Calu3 (cell line): Measurements from ENCODE around the gene SPATS1. TPM values are rescaled to one million over a fixed set of nuclear protein-coding genes. Genes with fewer than 3 reads are reported as not detected.
"Not testable (repeated sequence)": the region's sequence is repeated elsewhere in the genome, so short reads cannot be mapped to it uniquely, and the experiment has no call there.

Source experiments
- BruUV-seq: library from RNA; stranded (reverse); fragments of 400-500 nt; replicated peaks from 2 replicates; lab custom pipeline; 2021; lab: Mats Ljungman, UMichigan
- CTCF ChIA-PET: fragments of 300-600 bp; sonication (Branson Sonifier 250); formaldehyde crosslinking; loops from one replicate; lab custom pipeline; 2022; ENCODE audit warnings: antibody characterized with exemption; lab: Charles Lee
- DNase-seq: peaks from one replicate; pipeline ENCODE4 v3.0.0; 2022
- H3K27ac Mint-ChIP-seq: one replicate; pipeline ENCODE4 v1.8.0; 2022; ENCODE audit warnings: mixed read lengths; ENCODE audit not compliant: unreplicated experiment
- H3K27me3 Mint-ChIP-seq: one replicate; pipeline ENCODE4 v1.8.0; 2022; ENCODE audit warnings: mixed read lengths; ENCODE audit not compliant: unreplicated experiment
- H3K36me3 Mint-ChIP-seq: one replicate; pipeline ENCODE4 v1.8.0; 2022; ENCODE audit warnings: mild to moderate bottlenecking, moderate library complexity, mixed read lengths; ENCODE audit not compliant: insufficient read depth, unreplicated experiment
- H3K4me1 Mint-ChIP-seq: one replicate; pipeline ENCODE4 v1.8.0; 2022; ENCODE audit warnings: mild to moderate bottlenecking, low read depth, mixed read lengths; ENCODE audit not compliant: unreplicated experiment
- H3K4me3 Mint-ChIP-seq: one replicate; pipeline ENCODE4 v1.8.0; 2022; ENCODE audit warnings: mild to moderate bottlenecking, low read depth, moderate library complexity, mixed read lengths; ENCODE audit not compliant: unreplicated experiment
- H3K9me3 Mint-ChIP-seq: one replicate; pipeline ENCODE4 v1.8.0; 2022; ENCODE audit warnings: low read depth, mixed read lengths; ENCODE audit not compliant: unreplicated experiment
- CTCF ChIP-seq: fragments of 200-600 bp; IDR thresholded peaks from one replicate; pipeline ENCODE4 v1.8.0; 2022; ENCODE audit warnings: antibody characterized with exemption; ENCODE audit not compliant: unreplicated experiment
- intact Hi-C: fragments of 100-400 bp; cut with micrococcal nuclease; formaldehyde crosslinking; loops from one replicate; pipeline ENCODE4 v1.10.0; 2022; ENCODE audit not compliant: unreplicated experiment
- total RNA-seq: library from RNA; stranded (reverse); gene quantifications from 2 replicates; pipeline ENCODE4 v1.2.3, GENCODE V29; 2022

The SPATS1 gene
- total RNA-seq, 1 experiment from 2014 or later: not detected

DNA sequence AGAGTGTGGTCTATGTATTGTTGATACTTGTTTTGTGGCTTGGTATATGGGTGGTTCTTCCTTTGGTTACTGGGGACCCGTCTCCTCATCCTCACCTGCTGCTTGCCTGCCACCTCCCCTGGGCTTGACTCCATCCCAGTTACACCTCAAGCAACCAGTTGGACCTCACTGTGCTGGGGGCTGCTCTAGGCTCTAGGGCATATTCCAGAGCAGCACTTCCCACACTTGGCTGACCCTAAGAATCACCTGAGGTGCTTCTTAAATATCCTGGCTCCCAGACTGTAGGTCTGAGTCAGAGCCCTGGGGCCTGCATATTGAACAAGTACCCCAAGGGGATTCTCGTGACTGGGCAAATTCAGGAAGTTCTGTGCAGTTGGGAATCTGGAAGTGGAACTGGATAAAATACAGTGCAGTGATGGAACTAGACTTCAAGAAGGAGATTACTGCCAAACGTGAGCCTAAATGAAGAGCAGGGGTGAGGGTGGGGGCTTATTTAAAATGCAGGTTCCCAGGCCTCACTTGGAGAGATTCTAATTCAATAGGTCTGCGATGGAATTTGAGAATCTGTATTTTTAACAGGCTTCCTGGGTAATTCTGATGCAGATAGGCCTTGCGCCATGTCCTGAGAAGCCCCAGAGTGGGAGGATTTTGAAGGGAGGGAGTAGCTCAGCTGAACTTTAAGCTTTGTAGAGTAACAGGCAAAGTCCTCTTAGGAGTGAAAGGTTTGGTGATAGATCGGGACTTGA lies 7.6 kb downstream of the SPATS1 start:
- no peak for TF ChIP-seq CTCF
- no TSS peak for BruUV-seq
- CTCF ChIA-PET: interaction anchor here (0.7 kb wide), 1 partner anchor 197 kb away, joined by 4 read pairs; no protein-coding TSS in a partner anchor
- intact Hi-C loops: no loop called here
- no peaks in the 10 kb centered on the region for H3K4me1 Mint-ChIP-seq
- H3K27me3 Mint-ChIP-seq: peaks cover 24% of the 10 kb centered on the region
- H3K36me3 Mint-ChIP-seq: no peaks in the 10 kb centered on the region
- H3K4me3 Mint-ChIP-seq: no peak overlapping the region
- DNase-seq: no peak
- no peaks in the 10 kb centered on the region for H3K9me3 Mint-ChIP-seq
- no peak overlapping the region for H3K27ac Mint-ChIP-seq

DNA sequence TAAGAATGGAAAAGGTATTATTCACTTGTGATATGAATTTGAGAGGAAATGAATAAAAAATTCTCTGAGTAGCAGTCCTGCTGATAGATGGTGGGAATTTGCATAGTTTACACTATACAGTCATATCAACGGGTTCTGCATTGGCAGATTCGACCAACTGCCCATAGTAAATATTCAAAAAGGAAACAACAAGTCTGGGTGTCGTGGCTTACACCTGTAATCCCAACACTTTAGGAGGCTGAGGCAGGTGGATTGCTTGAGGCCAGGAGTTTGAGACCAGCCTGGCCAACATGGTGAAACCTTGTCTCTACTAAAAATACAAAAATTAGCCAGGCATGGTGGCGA lies 8.2 kb downstream of the SPATS1 start:
- H3K27ac Mint-ChIP-seq, intact Hi-C loops, H3K36me3 Mint-ChIP-seq, H3K4me1 Mint-ChIP-seq, DNase-seq, H3K4me3 Mint-ChIP-seq, BruUV-seq, H3K9me3 Mint-ChIP-seq: not testable (repeated sequence)
- H3K27me3 Mint-ChIP-seq: peaks cover 23% of the 10 kb centered on the region
- CTCF ChIA-PET: interaction anchor here (0.7 kb wide), 1 partner anchor 197 kb away, joined by 4 read pairs; no protein-coding TSS in a partner anchor

DNA sequence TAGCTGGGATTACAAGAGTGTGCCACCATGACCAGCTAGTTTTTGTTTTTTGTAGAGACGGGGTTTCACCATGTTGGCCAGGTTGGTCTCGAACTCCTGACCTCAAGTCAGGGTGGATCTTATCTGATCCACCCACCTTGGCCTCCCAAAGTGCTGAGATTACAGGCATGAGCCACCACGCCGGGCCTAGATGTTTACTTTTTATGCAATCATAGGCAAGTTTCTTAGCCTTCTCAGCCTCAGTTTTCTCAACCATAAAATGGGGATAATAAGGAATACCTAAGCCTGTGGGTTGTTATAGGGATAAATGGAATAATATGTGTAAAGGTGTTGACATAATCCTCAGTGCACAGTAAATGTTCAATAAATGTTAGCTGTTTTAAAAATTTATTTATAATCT lies 9.8 kb downstream of the SPATS1 start:
- H3K9me3 Mint-ChIP-seq: no peaks in the 10 kb centered on the region
- no peak overlapping the region for H3K4me3 Mint-ChIP-seq
- no peak overlapping the region for H3K27ac Mint-ChIP-seq
- no peaks in the 10 kb centered on the region for H3K36me3 Mint-ChIP-seq
- no TSS peak for BruUV-seq
- CTCF ChIA-PET: interaction anchor here (0.6 to 1.1 kb wide), 2 partner anchors 11 to 458 kb away, joined by 3 to 7 read pairs; no protein-coding TSS in a partner anchor
- DNase-seq: no peak
- intact Hi-C loops: no loop called here
- peaks cover 33% of the 10 kb centered on the region for H3K27me3 Mint-ChIP-seq
- H3K4me1 Mint-ChIP-seq: no peaks in the 10 kb centered on the region
- TF ChIP-seq CTCF: no peak

DNA sequence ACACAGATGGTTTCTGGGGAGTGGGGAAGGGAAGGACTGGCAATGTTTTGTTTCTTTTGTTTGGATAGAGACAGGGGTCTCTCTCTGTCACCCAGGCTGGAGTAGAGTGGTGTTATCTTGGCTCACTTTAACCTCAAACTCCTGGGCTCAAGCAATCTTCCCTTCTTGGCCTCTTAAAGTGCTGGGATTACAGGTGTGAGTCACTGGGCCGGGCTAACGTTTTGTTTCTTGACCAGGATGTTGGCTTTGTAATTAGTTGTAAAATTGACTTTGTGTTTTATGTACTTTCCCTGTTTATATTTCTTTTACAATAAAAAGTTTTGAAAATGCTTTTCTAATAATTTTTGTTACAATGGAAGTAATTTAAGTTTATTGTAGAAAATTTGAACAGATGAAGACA lies 10.9 kb downstream of the SPATS1 start:
- DNase-seq: no peak
- Mint-ChIP-seq H3K27ac (no peak overlapping the region), H3K9me3 (no peaks in the 10 kb centered on the region), H3K27me3 (peaks cover 44% of the 10 kb centered on the region), H3K36me3 (no peaks in the 10 kb centered on the region), H3K4me3 (no peak overlapping the region), H3K4me1 (no peaks in the 10 kb centered on the region)
- CTCF ChIA-PET: interaction anchor here (1.3 kb wide), 1 partner anchor 10 kb away, joined by 3 read pairs; no protein-coding TSS in a partner anchor
- intact Hi-C loops: no loop called here
- BruUV-seq: no TSS peak
- TF ChIP-seq CTCF: no peak

DNA sequence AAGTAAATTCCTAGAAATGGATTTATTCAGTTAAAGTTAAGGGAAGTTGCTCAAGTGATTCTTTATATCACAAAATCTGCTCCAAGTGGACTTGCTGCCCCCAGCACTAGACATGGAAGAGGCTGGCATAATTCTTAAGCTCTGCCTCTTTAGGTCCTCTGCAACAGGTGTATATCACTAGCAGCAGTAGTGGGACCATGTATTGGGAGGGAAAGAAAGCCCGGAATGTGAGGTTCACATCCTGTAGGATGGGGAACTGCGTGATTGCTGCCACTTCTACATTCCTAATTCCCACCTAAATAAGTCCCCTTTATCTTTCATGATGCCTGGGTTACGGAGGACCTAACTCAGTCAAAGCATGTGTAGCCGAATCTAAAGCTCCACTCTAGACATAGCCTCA lies 13.2 kb downstream of the SPATS1 start:
- no peak for DNase-seq
- H3K9me3 Mint-ChIP-seq: no peaks in the 10 kb centered on the region
- CTCF ChIA-PET: no interaction called here
- H3K4me3 Mint-ChIP-seq: no peak overlapping the region
- peaks cover 48% of the 10 kb centered on the region for H3K27me3 Mint-ChIP-seq
- no peak overlapping the region for H3K27ac Mint-ChIP-seq
- no peaks in the 10 kb centered on the region for H3K36me3 Mint-ChIP-seq
- H3K4me1 Mint-ChIP-seq: no peaks in the 10 kb centered on the region
- intact Hi-C loops: no loop called here
- TF ChIP-seq CTCF: no peak
- BruUV-seq: no TSS peak
